AG04449 (cell line): ENCODE measurements around the gene SYNJ1.

Source experiments
- CTCF ChIA-PET: fragments of 350-600 bp; formaldehyde crosslinking; extraction: SDS; loops from one replicate; lab custom pipeline; 2021; ENCODE audit warnings: antibody characterized with exemption; lab: Yijun Ruan, JAX
- POLR2A ChIA-PET: fragments of 400-600, 350-600 bp; formaldehyde crosslinking; extraction: SDS; loops from one replicate; lab custom pipeline; 2020; ENCODE audit warnings: antibody characterized with exemption, inconsistent platforms; lab: Yijun Ruan, JAX
- DNase-seq: peaks from one replicate; pipeline ENCODE4 v3.0.0-alpha.2; 2010; ENCODE audit warnings: low read depth, low spot score
- H3K4me3 ChIP-seq: 2 replicates; pipeline ENCODE4 v1.5.1; 2011; ENCODE audit warnings: low read depth, mild to moderate bottlenecking, control low read depth, low read length
- TF ChIP-seq, protein P1 (sequence below): IDR thresholded peaks from one replicate; pipeline ENCODE4 v1.5.1; 2011; ENCODE audit warnings: mild to moderate bottlenecking, moderate library complexity, low read length, control low read depth, inconsistent platforms; ENCODE audit not compliant: insufficient read depth; ENCODE audit errors: missing control alignments

Gene SYNJ1

DNA sequence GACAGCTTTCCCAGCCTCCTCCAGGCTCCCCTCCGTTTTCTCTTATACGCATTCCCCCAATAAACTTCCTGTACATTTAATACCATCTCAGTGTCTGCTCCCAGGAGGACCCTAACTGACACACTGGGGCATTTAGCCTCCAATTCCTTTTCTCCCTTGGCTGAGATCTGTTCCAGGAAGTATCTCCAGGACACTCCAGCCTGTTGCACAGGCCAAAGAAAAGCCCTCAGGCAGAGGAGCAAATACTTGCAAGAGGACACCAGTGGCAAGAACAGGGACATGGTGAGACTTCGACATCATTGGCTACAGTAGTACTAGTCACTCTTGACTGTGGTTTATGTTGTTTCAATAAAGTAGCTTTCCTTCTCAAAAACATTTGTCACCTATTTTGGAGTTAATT is 4.7 kb upstream of the SYNJ1 start:
- POLR2A ChIA-PET: interaction anchor here (0.7 kb wide), 1 partner anchor 30 kb away, joined by 3 read pairs; no protein-coding TSS in a partner anchor
- CTCF ChIA-PET: interaction anchor here (0.7 to 0.8 kb wide), 2 partner anchors 15 to 39 kb away, joined by 3 read pairs; partner anchors contain the start of gene PAXBP1
- no peak for DNase-seq
- TF ChIP-seq, protein P1, sequence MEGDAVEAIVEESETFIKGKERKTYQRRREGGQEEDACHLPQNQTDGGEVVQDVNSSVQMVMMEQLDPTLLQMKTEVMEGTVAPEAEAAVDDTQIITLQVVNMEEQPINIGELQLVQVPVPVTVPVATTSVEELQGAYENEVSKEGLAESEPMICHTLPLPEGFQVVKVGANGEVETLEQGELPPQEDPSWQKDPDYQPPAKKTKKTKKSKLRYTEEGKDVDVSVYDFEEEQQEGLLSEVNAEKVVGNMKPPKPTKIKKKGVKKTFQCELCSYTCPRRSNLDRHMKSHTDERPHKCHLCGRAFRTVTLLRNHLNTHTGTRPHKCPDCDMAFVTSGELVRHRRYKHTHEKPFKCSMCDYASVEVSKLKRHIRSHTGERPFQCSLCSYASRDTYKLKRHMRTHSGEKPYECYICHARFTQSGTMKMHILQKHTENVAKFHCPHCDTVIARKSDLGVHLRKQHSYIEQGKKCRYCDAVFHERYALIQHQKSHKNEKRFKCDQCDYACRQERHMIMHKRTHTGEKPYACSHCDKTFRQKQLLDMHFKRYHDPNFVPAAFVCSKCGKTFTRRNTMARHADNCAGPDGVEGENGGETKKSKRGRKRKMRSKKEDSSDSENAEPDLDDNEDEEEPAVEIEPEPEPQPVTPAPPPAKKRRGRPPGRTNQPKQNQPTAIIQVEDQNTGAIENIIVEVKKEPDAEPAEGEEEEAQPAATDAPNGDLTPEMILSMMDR: no peak
- H3K4me3 ChIP-seq: no peak overlapping the region

DNA sequence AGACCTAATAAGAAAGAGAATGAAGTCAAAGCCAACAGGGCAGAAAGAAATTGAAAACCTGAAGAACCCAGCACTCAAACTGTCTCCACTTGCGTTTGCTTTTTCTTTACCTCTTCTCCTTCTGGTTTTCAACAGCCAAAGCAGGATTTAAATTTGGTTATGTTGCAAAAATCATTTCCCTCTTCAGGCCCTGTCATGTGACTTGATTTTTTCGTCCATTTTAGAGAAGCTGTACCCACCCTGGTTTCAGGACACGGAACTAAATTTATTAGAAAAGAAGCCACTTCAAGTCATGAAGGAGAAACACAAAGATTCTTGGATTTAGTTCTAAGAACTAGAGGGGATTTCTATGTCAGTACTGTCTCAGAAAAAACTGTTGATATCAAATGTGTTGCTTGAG is 1.0 kb upstream of the SYNJ1 start:
- POLR2A ChIA-PET: interaction anchor here (0.9 to 2.2 kb wide), 3 partner anchors 10 to 42 kb away, joined by 3 to 15 read pairs (median 5); partner anchors contain the start of gene PAXBP1
- CTCF ChIA-PET: interaction anchor here (0.6 to 1.4 kb wide), 5 partner anchors 9 to 398 kb away, joined by 3 to 4 read pairs (median 4); no protein-coding TSS in a partner anchor
- H3K4me3 ChIP-seq: peak overlapping the region; percentile 93
- TF ChIP-seq, protein P1: no peak
- DNase-seq: no peak

- ChIA-PET POLR2A (interaction anchor here (0.6 to 2.2 kb wide), 4 partner anchors 10 to 116 kb away, joined by 3 to 15 read pairs (median 4); partner anchors contain the start of genes CFAP298 and PAXBP1), CTCF (interaction anchor here (0.6 to 1.4 kb wide), 5 partner anchors 11 to 399 kb away, joined by 3 to 4 read pairs (median 4); no protein-coding TSS in a partner anchor)
- DNase-seq: no peak
- H3K4me3 ChIP-seq: peak overlapping the region; percentile 93
- TF ChIP-seq, protein P1: no peak
Measured at GRCh38 chr21:32728456-32728839, 635 bp upstream of the SYNJ1 start.

DNA sequence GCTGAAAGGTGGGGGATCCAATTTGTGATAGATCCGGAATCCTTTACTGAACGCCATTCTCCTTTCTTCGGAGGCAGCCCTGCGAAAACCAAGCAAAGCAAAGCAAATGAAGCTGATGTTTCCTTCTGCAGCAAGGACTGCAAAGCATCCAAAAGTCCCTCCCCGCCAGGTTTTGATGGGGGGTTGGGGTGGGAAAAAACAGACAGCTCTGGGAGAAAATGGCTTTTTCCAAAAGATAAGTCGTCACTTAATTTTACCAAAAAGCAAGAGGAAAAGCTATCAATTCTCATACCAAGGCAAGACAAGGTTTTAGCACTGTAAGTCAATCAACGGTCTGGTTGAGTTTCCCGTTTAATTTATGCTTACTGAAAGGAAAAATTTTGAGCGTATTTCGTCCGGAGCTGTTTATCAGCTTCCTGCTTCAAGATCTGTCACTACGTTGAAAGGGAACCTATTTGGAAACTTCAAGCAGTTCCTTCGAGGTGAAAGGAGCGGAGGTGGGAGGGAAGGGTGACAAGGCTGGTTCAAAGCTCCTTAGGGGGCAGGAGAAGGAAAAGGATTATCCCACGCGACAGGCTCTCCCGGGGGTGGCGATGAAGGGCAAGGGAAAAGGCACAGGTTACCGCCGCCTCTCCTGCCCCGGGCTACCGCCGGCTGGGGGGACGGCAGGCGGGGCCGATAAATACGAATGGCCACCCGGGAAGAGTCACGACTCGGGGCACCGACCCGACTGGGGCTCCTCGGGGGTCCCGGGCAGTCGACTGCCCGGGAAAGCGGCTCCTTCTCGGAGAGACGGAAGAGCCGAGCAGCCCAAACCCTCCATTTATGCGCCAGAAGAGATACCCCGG is 750 bp downstream of the SYNJ1 start:
- no peak for DNase-seq
- ChIA-PET POLR2A (interaction anchor here (0.6 to 2.2 kb wide), 6 partner anchors 12 to 83 kb away, joined by 3 to 15 read pairs (median 5); partner anchors contain the start of gene PAXBP1), CTCF (interaction anchor here (0.7 to 1.4 kb wide), 4 partner anchors 9 to 47 kb away, joined by 3 read pairs; no protein-coding TSS in a partner anchor)
- TF ChIP-seq, protein P1: no peak
- H3K4me3 ChIP-seq: peak overlapping the region; percentile 93

GRCh38 chr21:32719085-32719484 is 8.7 kb downstream of the SYNJ1 start:
- POLR2A ChIA-PET: no interaction called here
- DNase-seq: no peak
- CTCF ChIA-PET: interaction anchor here (1.1 kb wide), 1 partner anchor 18 kb away, joined by 3 read pairs; no protein-coding TSS in a partner anchor
- TF ChIP-seq, protein P1: no peak
- no peak overlapping the region for H3K4me3 ChIP-seq
